Panc1 (cell line): ENCODE data around the gene IFT57. TPM values are rescaled to one million over a fixed set of nuclear protein-coding genes. Genes with fewer than 3 reads are reported as not detected.

ENCODE experiments used
- ATAC-seq: fragments of 200-7000 bp; cut with Tn5 transposase; 2 replicates; pipeline ENCODE4 v1.9.1; 2020; ENCODE audit warnings: mild to moderate bottlenecking, moderate library complexity
- BruUV-seq: library from RNA; stranded (reverse); fragments of 400-500 nt; replicated peaks from 2 replicates; lab custom pipeline; 2021; lab: Mats Ljungman, UMichigan
- CTCF ChIA-PET: fragments of 300-600 bp; sonication (Branson Sonifier 250); formaldehyde crosslinking; loops from one replicate; lab custom pipeline; 2022; ENCODE audit warnings: antibody characterized with exemption; lab: Charles Lee
- POLR2A ChIA-PET: fragments of 300-600 bp; sonication (Branson Sonifier 250); formaldehyde crosslinking; loops from one replicate; lab custom pipeline; 2022; ENCODE audit warnings: antibody characterized with exemption; lab: Charles Lee
- DNase-seq: peaks from one replicate; pipeline ENCODE4 v3.0.0-alpha.2; 2010; ENCODE audit warnings: low read depth, low spot score
- H3K27ac ChIP-seq: 2 replicates; pipeline ENCODE4 v1.5.1; 2011; ENCODE audit warnings: mild to moderate bottlenecking, low read length, inconsistent platforms
- H3K27me3 ChIP-seq: fragments of 200-500 bp; sonication (Bioruptor generic); 2 replicates; pipeline ENCODE4 v1.6.0; 2014; ENCODE audit warnings: low read length, inconsistent platforms; ENCODE audit not compliant: control insufficient read depth, insufficient read depth
- H3K36me3 ChIP-seq: fragments of 200-500 bp; sonication (Bioruptor generic); 2 replicates; pipeline ENCODE4 v1.5.1; 2014; ENCODE audit warnings: inconsistent platforms, mild to moderate bottlenecking, low read length, moderate library complexity; ENCODE audit not compliant: control insufficient read depth, insufficient read depth
- H3K4me1 ChIP-seq: 2 replicates; pipeline ENCODE4 v1.5.1; 2011; ENCODE audit warnings: inconsistent platforms, mild to moderate bottlenecking, low read length, moderate library complexity; ENCODE audit not compliant: control insufficient read depth, insufficient read depth
- H3K4me3 ChIP-seq, 2 experiments: 2 replicates each; pipeline ENCODE4 v1.5.1; 2011 to 2012; ENCODE audit warnings: low read depth in 2 of 2, low read length in 2 of 2, mild to moderate bottlenecking in 2 of 2, inconsistent platforms in 1 of 2, moderate library complexity in 1 of 2
- H3K9me3 ChIP-seq: fragments of 200-500 bp; sonication (Bioruptor generic); 2 replicates; pipeline ENCODE4 v1.5.1; 2014; ENCODE audit warnings: low read depth, mild to moderate bottlenecking, inconsistent platforms, low read length, moderate library complexity; ENCODE audit not compliant: control insufficient read depth, insufficient read depth
- POLR2AphosphoS5 ChIP-seq: IDR thresholded peaks from 2 replicates; pipeline ENCODE4 v1.6.1; 2012; ENCODE audit warnings: mild to moderate bottlenecking, low read depth, low read length, moderate library complexity
- SIN3A ChIP-seq: IDR thresholded peaks from 2 replicates; pipeline ENCODE4 v1.6.1; 2012; ENCODE audit warnings: low read depth, mild to moderate bottlenecking, low read length, moderate library complexity, borderline replicate concordance; ENCODE audit not compliant: insufficient read depth
- TCF7L2 ChIP-seq: IDR thresholded peaks from 2 replicates; pipeline ENCODE4 v1.6.1; 2011; ENCODE audit warnings: mild to moderate bottlenecking, low read depth, low read length, inconsistent platforms
- in situ Hi-C: cut with HindIII; loops from 2 replicates; pipeline ENCODE4 v1.10.0; 2016; ENCODE audit warnings: low sequenced_read_pairs, low pct_unique_long_range_greater_than_20kb
- intact Hi-C: fragments of 100-400 bp; cut with micrococcal nuclease; formaldehyde crosslinking; loops from one replicate; pipeline ENCODE4 v1.10.0; 2022; ENCODE audit not compliant: unreplicated experiment
- total RNA-seq: library from RNA; stranded (reverse); gene quantifications from one replicate; pipeline ENCODE4 v1.2.1, GENCODE V29; 2021; ENCODE audit not compliant: unreplicated experiment
- TF ChIP-seq, protein P1 (sequence below): fragments of 450-650 bp; IDR thresholded peaks from 2 replicates; pipeline ENCODE4 v1.5.1; 2017; ENCODE audit warnings: mild to moderate bottlenecking
- TF ChIP-seq, protein P2 (sequence below), 2 experiments: IDR thresholded peaks; 2 replicates each; pipeline ENCODE4 v1.6.1; 2011 to 2012; ENCODE audit warnings: low read depth in 2 of 2, control low read depth in 1 of 2, low read length in 1 of 2, mild to moderate bottlenecking in 1 of 2, moderate library complexity in 1 of 2; ENCODE audit not compliant: insufficient read depth in 1 of 2

The IFT57 gene
- total RNA-seq, 1 experiment from 2014 or later: 45.7 TPM

DNA sequence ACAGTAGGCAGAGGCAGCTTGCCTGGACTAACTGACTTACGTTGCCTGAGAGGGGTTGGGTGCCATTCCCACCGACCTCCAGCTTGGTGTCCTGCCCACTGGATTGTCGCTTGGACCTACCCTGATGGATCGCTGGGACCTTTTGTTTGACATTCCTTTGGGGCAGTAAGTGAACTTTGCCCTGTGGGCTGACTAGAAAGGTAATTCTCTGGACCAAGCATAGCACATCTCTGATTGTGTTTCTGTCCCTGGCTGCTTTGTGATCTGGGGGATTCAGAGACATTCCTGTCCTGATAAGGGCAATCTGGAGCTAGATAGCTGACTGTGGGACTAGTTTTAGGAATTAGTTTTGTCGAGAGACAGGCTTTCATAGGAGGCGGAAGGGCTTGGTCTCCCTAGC lies 19.5 kb upstream of the IFT57 start:
- H3K27ac ChIP-seq: no peak overlapping the region
- in situ Hi-C loops: no loop called here
- H3K4me3 ChIP-seq: no peak overlapping the region
- ChIA-PET POLR2A (no interaction called here), CTCF (no interaction called here)
- H3K9me3 ChIP-seq: no peaks in the 10 kb centered on the region
- DNase-seq (no peak), ATAC-seq (no peak)
- no TSS peak for BruUV-seq
- H3K27me3 ChIP-seq: no peaks in the 10 kb centered on the region
- intact Hi-C loops: no loop called here
- TF ChIP-seq POLR2AphosphoS5 (no peak), SIN3A (no peak), TCF7L2 (no peak)
- TF ChIP-seq, protein P1, sequence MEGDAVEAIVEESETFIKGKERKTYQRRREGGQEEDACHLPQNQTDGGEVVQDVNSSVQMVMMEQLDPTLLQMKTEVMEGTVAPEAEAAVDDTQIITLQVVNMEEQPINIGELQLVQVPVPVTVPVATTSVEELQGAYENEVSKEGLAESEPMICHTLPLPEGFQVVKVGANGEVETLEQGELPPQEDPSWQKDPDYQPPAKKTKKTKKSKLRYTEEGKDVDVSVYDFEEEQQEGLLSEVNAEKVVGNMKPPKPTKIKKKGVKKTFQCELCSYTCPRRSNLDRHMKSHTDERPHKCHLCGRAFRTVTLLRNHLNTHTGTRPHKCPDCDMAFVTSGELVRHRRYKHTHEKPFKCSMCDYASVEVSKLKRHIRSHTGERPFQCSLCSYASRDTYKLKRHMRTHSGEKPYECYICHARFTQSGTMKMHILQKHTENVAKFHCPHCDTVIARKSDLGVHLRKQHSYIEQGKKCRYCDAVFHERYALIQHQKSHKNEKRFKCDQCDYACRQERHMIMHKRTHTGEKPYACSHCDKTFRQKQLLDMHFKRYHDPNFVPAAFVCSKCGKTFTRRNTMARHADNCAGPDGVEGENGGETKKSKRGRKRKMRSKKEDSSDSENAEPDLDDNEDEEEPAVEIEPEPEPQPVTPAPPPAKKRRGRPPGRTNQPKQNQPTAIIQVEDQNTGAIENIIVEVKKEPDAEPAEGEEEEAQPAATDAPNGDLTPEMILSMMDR: no peak
- TF ChIP-seq, protein P2, sequence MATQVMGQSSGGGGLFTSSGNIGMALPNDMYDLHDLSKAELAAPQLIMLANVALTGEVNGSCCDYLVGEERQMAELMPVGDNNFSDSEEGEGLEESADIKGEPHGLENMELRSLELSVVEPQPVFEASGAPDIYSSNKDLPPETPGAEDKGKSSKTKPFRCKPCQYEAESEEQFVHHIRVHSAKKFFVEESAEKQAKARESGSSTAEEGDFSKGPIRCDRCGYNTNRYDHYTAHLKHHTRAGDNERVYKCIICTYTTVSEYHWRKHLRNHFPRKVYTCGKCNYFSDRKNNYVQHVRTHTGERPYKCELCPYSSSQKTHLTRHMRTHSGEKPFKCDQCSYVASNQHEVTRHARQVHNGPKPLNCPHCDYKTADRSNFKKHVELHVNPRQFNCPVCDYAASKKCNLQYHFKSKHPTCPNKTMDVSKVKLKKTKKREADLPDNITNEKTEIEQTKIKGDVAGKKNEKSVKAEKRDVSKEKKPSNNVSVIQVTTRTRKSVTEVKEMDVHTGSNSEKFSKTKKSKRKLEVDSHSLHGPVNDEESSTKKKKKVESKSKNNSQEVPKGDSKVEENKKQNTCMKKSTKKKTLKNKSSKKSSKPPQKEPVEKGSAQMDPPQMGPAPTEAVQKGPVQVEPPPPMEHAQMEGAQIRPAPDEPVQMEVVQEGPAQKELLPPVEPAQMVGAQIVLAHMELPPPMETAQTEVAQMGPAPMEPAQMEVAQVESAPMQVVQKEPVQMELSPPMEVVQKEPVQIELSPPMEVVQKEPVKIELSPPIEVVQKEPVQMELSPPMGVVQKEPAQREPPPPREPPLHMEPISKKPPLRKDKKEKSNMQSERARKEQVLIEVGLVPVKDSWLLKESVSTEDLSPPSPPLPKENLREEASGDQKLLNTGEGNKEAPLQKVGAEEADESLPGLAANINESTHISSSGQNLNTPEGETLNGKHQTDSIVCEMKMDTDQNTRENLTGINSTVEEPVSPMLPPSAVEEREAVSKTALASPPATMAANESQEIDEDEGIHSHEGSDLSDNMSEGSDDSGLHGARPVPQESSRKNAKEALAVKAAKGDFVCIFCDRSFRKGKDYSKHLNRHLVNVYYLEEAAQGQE (IDR thresholded peaks at IDR 0.05; ENCODE audit: insufficient read depth in 1 of 2, low read depth in 2 of 2, low read length in 1 of 2): no peak
- no peaks in the 10 kb centered on the region for H3K36me3 ChIP-seq
- no peaks in the 10 kb centered on the region for H3K4me1 ChIP-seq

DNA sequence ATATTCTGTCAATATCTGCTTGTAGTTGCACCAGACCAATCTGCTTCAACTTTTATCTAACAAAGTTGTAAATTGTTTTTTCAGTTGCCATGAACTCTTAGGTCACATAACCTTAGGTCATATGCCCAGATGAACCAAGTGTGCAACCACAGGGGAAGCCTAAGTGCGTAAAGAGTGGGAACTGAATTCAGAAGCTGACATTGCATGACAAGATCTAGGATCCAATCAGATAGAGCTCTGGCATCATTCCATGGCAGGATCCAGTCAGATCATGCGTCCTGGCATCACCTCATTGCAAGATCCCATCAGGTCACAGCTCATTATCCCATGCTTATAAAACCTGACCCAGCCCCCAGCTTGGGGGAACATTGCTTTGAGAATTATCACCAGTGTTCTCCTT lies 18.9 kb upstream of the IFT57 start:
- BruUV-seq: no TSS peak
- ATAC-seq (no peak), DNase-seq (no peak)
- Histone ChIP-seq H3K27ac (no peak overlapping the region), H3K9me3 (no peaks in the 10 kb centered on the region), H3K27me3 (no peaks in the 10 kb centered on the region), H3K4me3 (no peak overlapping the region), H3K4me1 (no peaks in the 10 kb centered on the region), H3K36me3 (no peaks in the 10 kb centered on the region)
- ChIA-PET POLR2A (no interaction called here), CTCF (no interaction called here)
- in situ Hi-C loops: no loop called here
- TF ChIP-seq, protein P1: no peak
- TF ChIP-seq, protein P2 (IDR thresholded peaks at IDR 0.05; ENCODE audit: insufficient read depth in 1 of 2, low read depth in 2 of 2, low read length in 1 of 2): no peak
- TF ChIP-seq SIN3A (no peak), POLR2AphosphoS5 (no peak), TCF7L2 (no peak)
- intact Hi-C loops: no loop called here
